ENCODE data around the gene GREB1. TPM values are rescaled to one million over a fixed set of nuclear protein-coding genes. Genes with fewer than 3 reads are reported as not detected.
"Not testable (repeated sequence)": the region's sequence is repeated elsewhere in the genome, so short reads cannot be mapped to it uniquely, and the experiment has no call there.

The GREB1 gene
- total and polyA plus RNA-seq, 2 of the 4 experiments (the other 2 are of a cell fraction) = 0.05 TPM; not detected in 1

- H2BK120ac ChIP-seq (ENCODE audit: low read depth, low read length); H3K4ac ChIP-seq (ENCODE audit: low read depth, low read length); H2BK15ac ChIP-seq (ENCODE audit: low read depth, low read length); H3K9ac ChIP-seq (ENCODE audit: low read depth, low read length); H2AFZ ChIP-seq (replicated peaks; ENCODE audit: low read length, poor library complexity); H3K4me1 ChIP-seq (ENCODE audit: control insufficient read depth, insufficient read depth, low read length); in situ Hi-C loops (cut with MboI; ENCODE audit: low sequenced_read_pairs); H3K56ac ChIP-seq (ENCODE audit: extremely low read depth, insufficient read depth, low read length); H3K14ac ChIP-seq (replicated peaks; ENCODE audit: low read depth, low read length); dilution Hi-C loops (cut with HindIII; ENCODE audit: low sequenced_read_pairs, unreplicated experiment); H3K23ac ChIP-seq (ENCODE audit: low read depth, low read length); H2BK5ac ChIP-seq (ENCODE audit: low read depth, low read length, poor library complexity, severe bottlenecking); H3K18ac ChIP-seq (ENCODE audit: low read depth, low read length); H4K20me1 ChIP-seq (ENCODE audit: insufficient read depth, low read length); H3K79me1 ChIP-seq (ENCODE audit: low read depth in 1 of 2, low read length in 2 of 2); intact Hi-C loops (cut with micrococcal nuclease); H4K91ac ChIP-seq (ENCODE audit: insufficient read depth, low read depth, low read length); H3K27ac ChIP-seq (ENCODE audit: insufficient read depth, low read length); H2BK20ac ChIP-seq (ENCODE audit: low read depth, low read length); H3K36me3 ChIP-seq (ENCODE audit: control insufficient read depth, insufficient read depth, low read length); BruUV-seq (replicated peaks); H2AK9ac ChIP-seq (replicated peaks; ENCODE audit: low read depth, low read length, poor library complexity); H4K8ac ChIP-seq (ENCODE audit: low read depth in 2 of 2, low read length in 2 of 2); H2AK5ac ChIP-seq (ENCODE audit: low read depth, low read length); DNase-seq; H4K5ac ChIP-seq (ENCODE audit: low read depth, low read length); H3K9me3 ChIP-seq (ENCODE audit: control insufficient read depth, insufficient read depth, low read length); POLR2A ChIA-PET (ENCODE audit: unreplicated experiment); H3K4me3 ChIP-seq (ENCODE audit: insufficient read depth, low read depth, low read length); H3K4me2 ChIP-seq (ENCODE audit: low read depth, low read length); H3K9me1 ChIP-seq (ENCODE audit: insufficient read depth, low read length); CTCF ChIA-PET; ATAC-seq (ENCODE audit: low read depth): not testable (repeated sequence)
- WGBS, 2 experiments (ENCODE audit: extremely low coverage in 2 of 2, insufficient read length in 1 of 2) = no CpG with 5 or more reads among the region's 2 CpGs
- peaks cover 50% of the 10 kb centered on the region for H3K27me3 ChIP-seq (ENCODE audit: control insufficient read depth, insufficient read depth, low read length)
These were observed 126.6 kb downstream of the GREB1 start for GRCh38 chr2:11660396-11660795.

All from IMR-90 (cell line).